AG09319 (cell line): ENCODE data around the gene CRYGN.

ENCODE experiments used
- DNase-seq: peaks from one replicate; pipeline ENCODE4 v3.0.0-alpha.2; 2010; ENCODE audit warnings: low read depth; ENCODE audit errors: extremely low read depth
- TF ChIP-seq, protein P1 (sequence below): IDR thresholded peaks from 2 replicates; pipeline ENCODE4 v1.5.1; 2011; ENCODE audit warnings: low read depth, mild to moderate bottlenecking, inconsistent platforms, low read length, moderate library complexity

CRYGN gene

DNA sequence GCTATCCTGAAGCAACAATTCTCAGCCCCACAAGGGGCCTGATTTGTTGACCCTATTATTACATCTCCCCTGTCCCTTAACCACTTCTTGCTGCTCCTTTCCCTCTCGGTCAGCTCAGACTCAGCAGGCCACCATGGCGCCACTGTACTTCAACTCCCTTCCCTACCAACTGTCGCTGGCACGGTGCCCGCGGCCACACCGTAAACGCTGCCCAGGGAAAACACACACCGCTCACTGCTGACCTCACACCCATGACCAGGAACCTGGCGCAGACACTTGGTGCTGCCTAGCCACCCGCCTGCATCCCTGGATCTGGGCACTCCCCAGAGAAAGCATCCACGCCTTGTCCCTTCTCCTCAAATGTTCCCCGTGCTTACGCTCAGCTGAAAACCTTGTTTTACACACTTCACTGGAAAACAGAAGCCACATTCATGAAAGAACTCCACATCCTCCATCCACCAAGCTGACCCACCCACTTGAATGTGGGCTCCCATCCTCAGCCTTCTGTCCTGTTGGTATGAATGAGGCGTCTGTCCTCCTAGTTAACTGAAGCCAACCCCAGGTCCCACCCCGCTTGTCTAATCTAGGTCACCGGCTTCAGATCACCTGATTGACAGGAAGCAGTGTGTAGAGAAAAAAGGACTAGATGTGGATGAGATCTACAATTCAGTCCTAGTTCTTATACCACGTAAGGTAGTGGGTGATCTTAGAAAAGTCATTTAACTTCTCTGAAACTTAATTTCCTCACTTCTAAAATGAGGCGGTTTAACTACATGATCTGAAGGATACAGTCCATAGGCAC is 28.5 kb upstream of the CRYGN start:
- no peak for DNase-seq
- TF ChIP-seq, protein P1, sequence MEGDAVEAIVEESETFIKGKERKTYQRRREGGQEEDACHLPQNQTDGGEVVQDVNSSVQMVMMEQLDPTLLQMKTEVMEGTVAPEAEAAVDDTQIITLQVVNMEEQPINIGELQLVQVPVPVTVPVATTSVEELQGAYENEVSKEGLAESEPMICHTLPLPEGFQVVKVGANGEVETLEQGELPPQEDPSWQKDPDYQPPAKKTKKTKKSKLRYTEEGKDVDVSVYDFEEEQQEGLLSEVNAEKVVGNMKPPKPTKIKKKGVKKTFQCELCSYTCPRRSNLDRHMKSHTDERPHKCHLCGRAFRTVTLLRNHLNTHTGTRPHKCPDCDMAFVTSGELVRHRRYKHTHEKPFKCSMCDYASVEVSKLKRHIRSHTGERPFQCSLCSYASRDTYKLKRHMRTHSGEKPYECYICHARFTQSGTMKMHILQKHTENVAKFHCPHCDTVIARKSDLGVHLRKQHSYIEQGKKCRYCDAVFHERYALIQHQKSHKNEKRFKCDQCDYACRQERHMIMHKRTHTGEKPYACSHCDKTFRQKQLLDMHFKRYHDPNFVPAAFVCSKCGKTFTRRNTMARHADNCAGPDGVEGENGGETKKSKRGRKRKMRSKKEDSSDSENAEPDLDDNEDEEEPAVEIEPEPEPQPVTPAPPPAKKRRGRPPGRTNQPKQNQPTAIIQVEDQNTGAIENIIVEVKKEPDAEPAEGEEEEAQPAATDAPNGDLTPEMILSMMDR = no peak

DNA sequence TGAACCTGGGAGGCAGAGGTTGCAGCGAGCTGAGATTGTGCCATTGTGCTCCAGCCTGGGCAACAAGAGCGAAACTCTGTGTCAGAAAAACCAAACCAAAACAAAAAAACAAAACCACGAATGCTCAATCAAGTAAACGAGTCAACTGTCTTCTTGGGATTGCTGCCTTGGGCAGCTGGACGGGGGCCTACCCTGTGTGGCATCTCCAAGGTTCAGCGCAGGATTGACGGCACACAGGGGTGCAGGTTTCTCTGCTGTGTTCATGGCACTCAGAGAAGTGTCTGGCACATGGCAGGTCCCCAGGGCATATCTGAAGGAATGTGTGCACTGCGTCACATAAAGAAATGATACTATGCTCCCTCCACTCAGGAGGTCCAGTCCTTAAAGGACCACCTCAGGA is 25.2 kb upstream of the CRYGN start:
- no peak for DNase-seq
- TF ChIP-seq, protein P1 = no peak

DNA sequence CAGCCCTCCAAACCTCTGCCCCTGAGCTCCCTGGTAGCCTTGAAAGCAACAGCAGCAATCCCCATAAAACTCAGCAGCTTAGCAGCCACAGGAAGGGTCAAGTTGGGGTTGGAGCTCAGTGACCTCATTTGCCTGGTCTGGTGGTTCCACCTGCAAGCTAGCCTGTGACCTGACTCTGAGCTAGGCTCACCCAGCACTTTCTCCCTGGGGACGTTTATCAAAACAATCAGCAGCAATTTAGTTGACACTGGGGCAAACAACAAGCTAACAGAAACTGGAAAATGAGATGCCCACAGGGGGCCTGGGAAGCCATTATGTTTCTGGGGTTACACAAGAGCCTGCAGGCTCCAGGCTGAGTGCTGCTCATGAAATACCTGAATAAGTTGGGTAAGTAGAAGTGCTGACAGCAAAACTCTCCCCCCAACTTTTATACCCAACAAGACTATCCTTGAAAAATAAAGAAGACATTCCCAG is 22.4 kb upstream of the CRYGN start:
- no peak for DNase-seq
- TF ChIP-seq, protein P1 = no peak

DNA sequence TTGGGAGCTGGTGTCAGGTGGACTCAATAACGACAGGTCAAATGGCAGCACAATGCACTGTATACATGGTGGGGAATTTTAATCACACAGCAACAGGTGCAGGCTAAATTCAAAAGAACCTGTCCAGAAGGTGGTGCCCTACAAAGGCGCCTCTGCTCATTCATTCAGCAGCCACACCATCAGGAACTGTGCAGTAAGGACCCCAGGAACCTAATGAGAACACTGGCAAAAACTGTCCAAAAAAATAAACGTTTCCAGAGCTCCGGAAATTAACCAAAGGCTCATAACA is 21.9 kb upstream of the CRYGN start:
- TF ChIP-seq, protein P1 = no peak
- no peak for DNase-seq

DNA sequence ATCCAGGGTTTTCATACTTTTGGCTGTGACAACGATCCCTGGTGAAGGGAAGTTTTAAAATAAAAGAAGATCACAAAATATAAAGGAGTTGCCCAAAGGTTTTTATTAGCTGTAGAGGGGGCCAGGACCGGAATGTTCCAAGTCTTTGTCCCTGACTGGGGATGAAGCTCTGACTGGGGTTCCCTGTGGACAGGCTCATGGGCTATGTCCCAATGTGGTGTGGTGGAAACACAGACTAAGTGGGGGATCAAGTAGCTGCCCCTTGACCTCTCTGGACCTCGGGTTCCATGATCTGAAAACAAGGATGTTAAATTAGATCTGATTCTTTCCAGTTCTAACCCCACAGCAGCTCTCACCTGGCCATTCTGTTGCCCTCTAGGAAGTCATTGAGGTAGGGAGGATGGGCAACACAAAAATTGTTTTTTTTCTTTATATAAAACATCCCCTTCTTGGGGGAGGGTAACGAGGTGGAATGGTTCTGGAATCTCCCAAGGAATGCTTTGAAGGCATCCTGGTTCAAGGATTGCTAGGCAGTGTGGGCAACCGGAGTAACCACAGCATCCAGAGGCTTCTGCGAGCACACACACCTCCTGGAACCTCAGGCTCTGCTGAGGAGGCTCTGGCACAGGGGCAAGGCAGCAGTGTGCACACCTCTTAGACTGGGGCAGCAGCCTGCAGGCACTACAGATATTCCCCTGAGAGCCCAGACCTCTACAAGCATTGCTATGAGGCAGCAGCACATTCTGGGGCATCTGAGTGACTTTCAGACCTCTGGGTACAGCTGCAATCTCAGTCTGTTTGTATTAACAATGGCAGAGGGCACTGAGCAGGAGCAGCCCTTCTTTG is 21.4 kb upstream of the CRYGN start:
- no peak for DNase-seq
- TF ChIP-seq, protein P1 = no peak

DNA sequence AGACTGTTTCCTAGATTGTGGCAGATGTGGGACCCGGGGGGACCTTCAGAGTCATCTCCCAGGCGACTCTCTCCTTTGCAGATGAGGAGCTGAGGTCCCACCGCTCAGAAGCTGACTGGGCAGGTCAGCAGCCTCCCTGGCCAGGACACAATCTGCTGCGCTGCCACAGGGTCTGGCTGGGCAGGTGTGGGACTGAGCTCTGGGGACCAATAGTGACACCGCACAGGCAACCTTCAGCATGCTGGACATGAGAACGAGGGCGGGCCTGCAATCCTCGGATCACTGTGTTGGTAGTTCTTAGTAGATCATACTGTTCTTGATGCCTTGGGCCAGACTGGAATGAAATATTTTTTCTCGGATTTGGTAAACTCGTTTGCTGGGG is 20.5 kb upstream of the CRYGN start:
- no peak for DNase-seq
- TF ChIP-seq, protein P1 = no peak
